Testis (tissue), 3 donors: ENCODE measurements around the gene CTBP1. TPM values are rescaled to one million over a fixed set of nuclear protein-coding genes. Genes with fewer than 3 reads are reported as not detected.

Experiments used
- DNase-seq: peaks from one replicate; pipeline ENCODE4 v3.0.0-alpha.2; 2019
- H3K27ac ChIP-seq, 2 donors: fragments of 200-600 bp; sonication (generic); one replicate each; pipeline ENCODE4 v1.5.1; 2019
- H3K27me3 ChIP-seq: fragments of 200-600 bp; sonication (generic); one replicate; pipeline ENCODE4 v1.5.1; 2019
- H3K36me3 ChIP-seq: fragments of 200-600 bp; sonication (generic); one replicate; pipeline ENCODE4 v1.5.1; 2017; ENCODE audit warnings: low read depth; ENCODE audit errors: missing control alignments
- H3K4me1 ChIP-seq: fragments of 200-600 bp; sonication (generic); one replicate; pipeline ENCODE4 v1.5.1; 2019
- H3K4me3 ChIP-seq, 2 donors: fragments of 200-600 bp; sonication (generic); one replicate each; pipeline ENCODE4 v1.5.1; 2017 to 2019
- H3K9me3 ChIP-seq: fragments of 200-600 bp; sonication (generic); one replicate; pipeline ENCODE4 v1.5.1; 2017
- POLR2A ChIP-seq: fragments of 450-650 bp; IDR thresholded peaks from one replicate; pipeline ENCODE4 v1.6.1; 2017; ENCODE audit warnings: antibody characterized with exemption, mild to moderate bottlenecking, moderate library complexity
- WGBS, 2 donors: methylation state at CpG; one replicate each; pipeline ENCODE4 v1.1.5; 2018; 5-methylcytosine and 5-hydroxymethylcytosine counted together
- intact Hi-C: fragments of 100-400 bp; cut with DNase I; formaldehyde crosslinking; loops from one replicate; pipeline ENCODE4 v1.15.1; 2023; ENCODE audit warnings: low total_unique reads
- polyA plus RNA-seq: library from polyadenylated mRNA; stranded (reverse); fragments of 350-450 nt; fragmentation: Illumina TruSeq; extraction: RNeasy Lipid Tissue Mini Kit (QIAGEN cat#74804); gene quantifications from one replicate; pipeline ENCODE4 v1.2.3, GENCODE V29; 2014; ENCODE audit warnings: low read depth, low replicate concordance; ENCODE audit not compliant: insufficient read depth
- total RNA-seq, 2 donors: library from RNA; depleted of rRNA; stranded (reverse); fragments of >200 nt; gene quantifications; one replicate each; pipeline ENCODE4 v1.2.3, GENCODE V29; 2016
- TF ChIP-seq, protein P1 (sequence below), 3 experiments: fragments of 450-650 bp in 2 of 3; fragments of 200-600 bp in 1 of 3; sonication (generic) in 1 of 3; IDR thresholded peaks; one replicate each; pipeline ENCODE4 v1.5.1; 2016 to 2019; ENCODE audit warnings: antibody characterized with exemption in 3 of 3, mild to moderate bottlenecking in 2 of 3, moderate library complexity in 1 of 3

The CTBP1 gene
- total and polyA plus RNA-seq, 3 donors from 2014 or later = 72.6 to 245 (median 240) TPM

DNA sequence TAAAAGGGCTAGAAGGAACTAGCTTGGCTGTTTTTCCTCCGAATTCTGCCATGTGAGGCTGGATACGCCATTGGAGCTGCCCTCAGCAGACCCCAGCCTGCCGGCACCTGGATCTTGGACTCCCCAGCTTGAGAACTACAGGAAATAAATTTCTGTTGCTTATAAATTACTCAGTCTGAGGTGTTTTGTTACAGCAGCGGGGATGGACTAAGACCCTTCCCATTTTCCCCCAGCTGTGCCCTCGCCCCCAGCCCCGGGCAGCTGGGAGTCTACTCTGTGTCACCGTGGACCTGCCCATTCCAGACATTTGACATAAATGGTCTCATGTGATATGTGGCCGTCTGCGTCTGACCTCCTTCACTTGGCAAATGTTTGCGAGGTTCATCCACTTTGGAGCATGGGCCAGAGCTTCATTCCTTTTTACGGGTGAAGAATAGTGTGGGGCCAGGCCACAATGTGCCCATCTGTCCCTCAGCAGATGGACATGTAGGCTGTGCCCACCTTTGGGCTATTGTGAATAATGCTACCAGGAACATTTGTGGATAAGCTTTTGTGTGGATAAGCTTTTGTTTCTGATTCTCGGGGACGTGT, 45.8 kb downstream of the CTBP1 start:
- intact Hi-C loops = no loop called here
- TF ChIP-seq POLR2A = no peak
- TF ChIP-seq, protein P1, sequence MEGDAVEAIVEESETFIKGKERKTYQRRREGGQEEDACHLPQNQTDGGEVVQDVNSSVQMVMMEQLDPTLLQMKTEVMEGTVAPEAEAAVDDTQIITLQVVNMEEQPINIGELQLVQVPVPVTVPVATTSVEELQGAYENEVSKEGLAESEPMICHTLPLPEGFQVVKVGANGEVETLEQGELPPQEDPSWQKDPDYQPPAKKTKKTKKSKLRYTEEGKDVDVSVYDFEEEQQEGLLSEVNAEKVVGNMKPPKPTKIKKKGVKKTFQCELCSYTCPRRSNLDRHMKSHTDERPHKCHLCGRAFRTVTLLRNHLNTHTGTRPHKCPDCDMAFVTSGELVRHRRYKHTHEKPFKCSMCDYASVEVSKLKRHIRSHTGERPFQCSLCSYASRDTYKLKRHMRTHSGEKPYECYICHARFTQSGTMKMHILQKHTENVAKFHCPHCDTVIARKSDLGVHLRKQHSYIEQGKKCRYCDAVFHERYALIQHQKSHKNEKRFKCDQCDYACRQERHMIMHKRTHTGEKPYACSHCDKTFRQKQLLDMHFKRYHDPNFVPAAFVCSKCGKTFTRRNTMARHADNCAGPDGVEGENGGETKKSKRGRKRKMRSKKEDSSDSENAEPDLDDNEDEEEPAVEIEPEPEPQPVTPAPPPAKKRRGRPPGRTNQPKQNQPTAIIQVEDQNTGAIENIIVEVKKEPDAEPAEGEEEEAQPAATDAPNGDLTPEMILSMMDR (IDR thresholded peaks at IDR 0.05) = no peak
- Histone ChIP-seq H3K36me3 (no peaks in the 10 kb centered on the region), H3K4me3 (no peak overlapping the region), H3K27ac (no peak overlapping the region), H3K27me3 (no peaks in the 10 kb centered on the region), H3K4me1 (peaks cover 8% of the 10 kb centered on the region), H3K9me3 (no peaks in the 10 kb centered on the region)
- 86 to 92% methylated on average over 12 to 13 of the region's 13 CpGs for WGBS, 2 donors
- peak; percentile 11 for DNase-seq

DNA sequence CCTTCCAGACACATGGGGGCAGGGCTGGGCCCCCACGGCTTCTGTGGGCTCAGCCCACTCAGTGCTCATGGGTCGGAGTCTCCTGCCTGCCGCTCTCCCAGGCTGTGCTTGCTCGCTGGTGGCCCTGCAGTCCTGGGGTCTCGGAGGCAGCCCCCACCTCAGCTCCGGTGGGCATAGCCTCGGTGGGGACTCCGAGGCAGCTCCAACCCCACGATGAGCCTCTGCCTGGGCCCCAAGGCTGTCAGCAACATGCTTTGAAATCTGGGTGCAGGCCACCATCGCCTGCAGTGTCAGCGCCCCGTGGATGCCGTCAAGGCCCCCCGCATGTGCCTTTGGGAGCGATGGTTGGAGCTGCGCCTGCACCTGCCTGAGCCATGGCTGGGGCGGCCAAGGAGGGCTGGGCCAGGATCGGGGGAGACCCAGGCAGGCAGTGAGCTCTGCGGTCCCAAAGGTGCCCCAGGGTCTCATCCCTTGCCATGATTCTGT, 46.4 kb downstream of the CTBP1 start:
- H3K4me1 ChIP-seq = peaks cover 3% of the 10 kb centered on the region
- H3K4me3 ChIP-seq = no peak overlapping the region
- H3K9me3 ChIP-seq = no peaks in the 10 kb centered on the region
- intact Hi-C loops = no loop called here
- DNase-seq = no peak
- H3K27ac ChIP-seq = no peak overlapping the region
- no peaks in the 10 kb centered on the region for H3K36me3 ChIP-seq
- no peaks in the 10 kb centered on the region for H3K27me3 ChIP-seq
- TF ChIP-seq, protein P1 (IDR thresholded peaks at IDR 0.05) = no peak
- 90 to 92% methylated on average over 5 to 19 of the region's 19 CpGs for WGBS, 2 donors

DNA sequence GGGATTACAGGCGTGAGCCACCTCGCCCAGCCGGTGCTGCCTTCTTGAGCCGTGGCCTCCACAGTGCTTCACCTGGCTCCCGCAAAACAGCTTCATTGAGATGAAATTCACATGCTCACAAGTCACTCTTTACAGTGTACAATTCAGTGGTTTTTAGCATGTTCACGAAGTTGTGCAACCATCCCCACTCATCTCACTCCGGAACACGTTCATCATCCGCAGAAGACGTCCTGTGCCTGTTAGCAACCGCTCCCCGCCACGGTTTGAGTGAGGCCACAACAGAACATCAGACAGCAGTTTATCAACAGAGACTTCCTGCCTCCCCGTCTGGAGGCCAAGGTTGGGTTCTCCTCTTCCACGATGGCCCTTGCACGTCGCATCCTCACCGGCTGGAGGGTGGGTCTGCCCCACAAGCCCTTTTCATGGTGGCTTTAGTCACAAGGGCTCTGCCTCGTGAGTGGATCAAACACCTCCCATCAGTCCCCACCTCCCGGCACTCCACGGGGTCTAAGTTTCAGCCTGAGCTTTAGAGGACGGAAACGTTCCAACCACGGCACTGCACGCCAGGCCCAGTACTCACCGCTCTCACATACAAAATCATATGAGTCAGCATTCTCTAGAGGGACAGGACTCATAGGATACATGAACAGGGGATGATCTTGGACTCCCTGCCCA, 46.9 kb downstream of the CTBP1 start:
- H3K4me3 ChIP-seq = no peak overlapping the region
- peak; percentile 56 for DNase-seq
- TF ChIP-seq, protein P1 (IDR thresholded peaks at IDR 0.05) = no peak
- TF ChIP-seq POLR2A = no peak
- no peaks in the 10 kb centered on the region for H3K9me3 ChIP-seq
- intact Hi-C loops = no loop called here
- no peak overlapping the region for H3K27ac ChIP-seq
- no peaks in the 10 kb centered on the region for H3K27me3 ChIP-seq
- WGBS, 2 donors = 77 to 86% methylated on average over 19 to 26 of the region's 26 CpGs
- no peaks in the 10 kb centered on the region for H3K4me1 ChIP-seq
- H3K36me3 ChIP-seq = no peaks in the 10 kb centered on the region

DNA sequence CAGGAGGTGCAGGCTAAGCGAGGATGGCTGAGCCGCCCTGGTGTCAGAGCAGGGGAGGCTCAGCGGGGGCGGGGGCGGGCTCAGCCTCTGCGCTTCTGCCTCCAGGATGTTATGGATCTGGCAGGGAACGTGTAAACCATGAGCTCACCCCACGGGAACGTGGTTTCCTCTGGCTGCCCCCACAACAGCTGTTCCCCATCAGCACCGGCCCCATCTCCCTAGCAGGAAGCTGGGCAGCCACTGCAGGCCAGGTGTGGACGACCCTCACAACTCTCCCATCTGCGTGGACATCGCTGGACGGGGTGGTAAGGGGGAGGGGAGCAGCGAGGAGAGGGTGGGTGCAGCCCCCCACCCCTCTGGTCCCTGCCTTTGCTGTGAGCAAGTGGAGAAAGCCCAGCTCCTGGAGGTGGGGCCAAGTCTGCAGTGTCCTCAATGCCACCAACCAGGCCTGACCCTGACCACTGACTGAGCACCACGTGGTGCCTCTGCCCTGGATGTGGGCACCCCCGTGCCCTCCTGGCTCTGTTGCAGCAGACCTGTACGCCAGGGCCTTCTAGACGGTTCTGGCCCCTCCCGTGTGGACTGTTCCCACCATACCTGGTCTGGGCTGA, 48.4 kb downstream of the CTBP1 start:
- H3K9me3 ChIP-seq = no peaks in the 10 kb centered on the region
- DNase-seq = peak; percentile 19
- H3K4me3 ChIP-seq = no peak overlapping the region
- WGBS, 2 donors = 38 to 43% methylated on average over 17 to 20 of the region's 20 CpGs
- no peak overlapping the region for H3K27ac ChIP-seq
- H3K27me3 ChIP-seq = no peaks in the 10 kb centered on the region
- H3K36me3 ChIP-seq = no peaks in the 10 kb centered on the region
- H3K4me1 ChIP-seq = no peaks in the 10 kb centered on the region
- TF ChIP-seq, protein P1 (IDR thresholded peaks at IDR 0.05) = no peak
- TF ChIP-seq POLR2A = no peak
- intact Hi-C loops = no loop called here
